HepG2 (cell line): ENCODE data around the gene PLCG1. TPM values are rescaled to one million over a fixed set of nuclear protein-coding genes. Genes with fewer than 3 reads are reported as not detected.

Source experiments
- microRNA-seq: library from miRNA; unstranded; fragments of <30 nt; microRNA quantifications from one replicate; pipeline ENCODE4, GENCODE V29; 2020
- polyA plus RNA-seq, 8 experiments: library from polyadenylated mRNA; depleted of rRNA in 3 of 8; stranded (reverse) in 7 of 8; unstranded in 1 of 8; fragments of >200 nt; fragmentation: Illumina TruSeq in 4 of 8; extraction: Trizol in 4 of 8; gene quantifications; 2 replicates each; pipeline versions ENCODE4 v1.2.1 to v1.2.3, GENCODE V29; 2011 to 2016; ENCODE audit warnings: low read depth in 4 of 8, missing spikeins in 1 of 8, mixed read lengths in 1 of 8; ENCODE audit not compliant: insufficient read depth in 1 of 8
- small RNA-seq, 3 experiments: library from RNA; depleted of rRNA; stranded (forward); fragments of <200 nt; gene quantifications; one replicate each; pipeline ENCODE3, GENCODE V24; 2012; ENCODE audit warnings: low read depth in 2 of 3, low replicate concordance in 1 of 3; ENCODE audit not compliant: insufficient read length in 3 of 3, insufficient read depth in 2 of 3
- total RNA-seq, 5 experiments: library from RNA; depleted of rRNA; stranded (reverse); fragments of >200 nt; fragmentation: Illumina TruSeq; extraction: Trizol; gene quantifications; 2 replicates each; pipeline ENCODE4 v1.2.3, GENCODE V29; 2016; ENCODE audit warnings: low read depth in 1 of 5

PLCG1 gene
- total and polyA plus RNA-seq, 2 of the 13 experiments (the other 11 are each of a cell fraction or from before 2014, with no cell fraction given) = 85.3 to 158 TPM

Small RNAs within 50 kb of the gene (microRNA-seq; reads per million reads assigned to microRNA genes)
- 2.2 reads per million, percentile 11 among the genes with 10 or more reads in this experiment for gene MIR6871

Small RNAs within 50 kb of the gene (small RNA-seq; reads per million reads assigned to genes)
- gene AL022394.1 = 0 reads per million in 3 experiments
- gene MIR6871 = 0 reads per million in 3 experiments

Other genes with a start within 250 kb of the PLCG1 start
- 19.4 and 75.3 TPM in 2 replicates for gene TOP1, start 108.7 kb upstream of the PLCG1 start, total RNA-seq (2016; rRNA removed; fragmentation: Illumina TruSeq; extraction: Trizol)
- gene TOP1, start 108.7 kb upstream of the PLCG1 start, polyA plus RNA-seq (2011; rRNA removed) = 9.9 and 10.2 TPM in 2 replicates
- gene ZHX3, start 180.2 kb downstream of the PLCG1 start, total RNA-seq (2016; rRNA removed; fragmentation: Illumina TruSeq; extraction: Trizol) = 11.7 and 13.0 TPM in 2 replicates
- gene ZHX3, start 180.2 kb downstream of the PLCG1 start, polyA plus RNA-seq (2011; rRNA removed) = 8.1 and 8.4 TPM in 2 replicates
- gene LPIN3, start 203.3 kb downstream of the PLCG1 start, total RNA-seq (2016; rRNA removed; fragmentation: Illumina TruSeq; extraction: Trizol) = 3.5 and 14.2 TPM in 2 replicates
- 28.6 and 43.6 TPM in 2 replicates for gene LPIN3, start 203.3 kb downstream of the PLCG1 start, polyA plus RNA-seq (2011; rRNA removed)
- 0.14 and 0.29 TPM in 2 replicates for gene EMILIN3, start 229.3 kb downstream of the PLCG1 start, total RNA-seq (2016; rRNA removed; fragmentation: Illumina TruSeq; extraction: Trizol)
- 0.25 and 0.27 TPM in 2 replicates for gene EMILIN3, start 229.3 kb downstream of the PLCG1 start, polyA plus RNA-seq (2011; rRNA removed)